HG03108 (cell line): ENCODE results near the gene PPP1R10.

Experiments used
- ATAC-seq: cut with Tn5 transposase; IDR thresholded peaks from one replicate; pipeline ENCODE4 v1.9.1; 2021; ENCODE audit warnings: moderate library complexity; ENCODE audit not compliant: unreplicated experiment

The PPP1R10 gene

GRCh38 chr6:30625511-30625910 is 8.5 kb upstream of the PPP1R10 start:
- ATAC-seq = no peak

DNA sequence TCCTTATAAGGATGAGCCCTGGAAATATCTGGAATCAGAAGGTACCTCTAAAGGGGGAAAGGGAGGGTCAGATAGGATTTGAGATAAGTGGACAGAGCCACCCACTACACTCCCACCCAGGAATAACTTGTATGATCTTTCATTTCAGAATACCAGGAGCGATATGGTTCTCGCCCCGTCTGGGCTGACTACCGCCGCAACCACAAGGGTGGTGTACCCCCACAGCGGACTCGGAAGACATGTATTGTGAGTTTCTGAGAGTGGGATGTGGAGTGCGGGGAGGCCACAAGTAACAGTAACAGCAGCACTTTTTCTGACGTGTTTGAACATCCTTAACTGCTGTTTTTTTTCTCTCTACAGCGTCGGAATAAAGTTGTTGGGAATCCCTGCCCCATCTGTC is 2.5 kb upstream of the PPP1R10 start:
- ATAC-seq = no peak

DNA sequence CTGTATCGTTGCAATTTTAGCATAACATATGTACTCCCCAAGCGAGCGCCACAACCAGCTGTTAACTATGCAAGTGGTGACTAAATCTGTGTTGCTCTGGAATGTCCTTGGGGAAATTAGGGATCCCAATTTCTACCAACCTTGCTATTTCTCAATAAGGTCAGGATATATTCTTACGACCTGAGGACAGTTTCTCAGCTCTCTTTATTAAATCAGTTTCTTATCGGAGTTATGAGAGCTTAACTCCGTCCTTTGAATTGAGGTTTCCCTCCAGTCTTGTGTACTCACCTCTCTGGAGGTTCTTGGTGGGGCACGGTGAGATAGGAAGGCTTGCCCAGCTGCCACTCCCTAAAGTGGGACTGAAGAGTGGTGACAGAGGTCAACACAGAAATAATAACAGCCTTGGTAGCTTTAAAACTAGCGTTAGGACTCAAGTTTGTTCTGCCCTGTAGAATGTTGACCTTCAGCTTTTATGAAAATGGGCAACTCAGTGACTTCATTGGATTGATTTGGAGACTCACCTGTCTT is 1.3 kb upstream of the PPP1R10 start:
- no peak for ATAC-seq

DNA sequence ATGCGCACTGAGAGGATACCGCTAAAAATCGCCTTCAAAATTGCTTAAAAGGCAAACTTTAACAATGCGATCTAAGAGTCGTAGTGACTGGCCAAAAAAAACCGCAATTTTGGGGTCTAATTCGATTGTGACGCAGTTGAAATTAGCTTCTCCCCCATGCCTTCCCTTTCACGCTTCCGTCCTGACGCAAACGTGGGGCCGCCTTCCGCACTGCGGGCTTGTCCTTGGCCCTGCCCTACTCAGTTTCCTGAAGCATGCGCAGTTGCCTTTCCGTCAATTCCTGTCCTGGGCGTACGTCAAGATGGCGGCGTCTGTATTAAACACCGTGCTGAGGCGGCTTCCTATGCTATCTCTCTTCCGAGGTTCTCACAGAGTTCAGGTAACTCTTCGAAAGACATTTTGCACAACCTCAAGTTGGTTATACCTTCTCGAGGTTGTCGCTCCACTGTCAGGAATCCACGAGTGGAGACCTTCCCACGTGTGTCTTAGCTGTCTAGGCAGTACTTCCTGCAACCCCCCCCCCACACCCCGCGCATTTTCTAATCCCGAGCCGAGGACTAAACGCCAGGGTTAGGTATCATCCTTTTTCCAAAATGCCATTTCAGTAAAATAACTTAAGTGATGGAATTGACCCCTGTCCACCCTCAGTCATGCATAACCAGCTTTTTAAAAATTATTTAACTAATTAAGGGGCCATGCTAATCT is 674 bp upstream of the PPP1R10 start, which contains the start of gene MRPS18B:
Gene MRPS18B, plus strand, starts transcription at position 276 of the 705 bp plus-strand sequence. Its CDS starts 26 bp downstream, at position 302.
- peak; percentile 62 for ATAC-seq

DNA sequence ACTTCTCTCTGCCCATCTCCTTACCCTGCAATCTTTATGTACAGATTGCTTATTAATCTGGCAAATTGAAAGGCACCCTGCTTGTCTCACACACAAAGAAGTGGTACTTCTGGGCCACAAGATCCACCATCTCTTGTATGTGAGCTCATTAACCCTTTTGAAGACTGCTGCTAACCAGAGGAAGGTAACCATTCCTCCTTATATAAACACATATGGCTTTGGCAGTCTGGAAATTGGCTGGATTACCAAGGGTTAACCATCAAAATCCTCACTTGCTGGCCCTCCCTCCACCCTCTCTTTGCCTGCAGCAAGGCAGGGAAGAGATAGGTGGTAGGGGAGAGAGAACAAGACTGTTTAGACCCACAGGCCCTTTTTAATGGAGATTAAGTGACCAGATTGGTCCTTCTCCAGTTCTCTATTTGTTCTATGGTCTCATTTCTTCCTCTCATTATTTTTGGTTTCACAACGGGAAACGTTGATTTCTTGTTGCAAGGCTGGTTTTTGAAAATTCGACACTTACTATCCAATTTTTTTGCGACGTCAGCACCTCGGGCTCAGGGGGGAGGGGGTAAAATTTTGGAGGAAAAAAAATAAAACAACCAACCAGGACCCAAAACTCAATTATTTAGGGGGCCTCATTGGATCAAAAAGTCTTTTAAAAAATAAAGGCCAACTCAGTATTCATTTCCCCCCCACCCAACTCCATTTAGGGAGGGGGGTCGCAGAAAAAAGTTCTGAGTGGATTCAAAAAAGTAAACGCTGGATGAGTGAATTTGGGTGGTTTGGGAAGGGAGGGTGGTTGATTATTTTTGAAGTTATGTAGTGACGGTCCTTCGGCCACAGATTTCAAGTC is 859 bp downstream of the PPP1R10 start:
- no peak for ATAC-seq

GRCh38 chr6:30615219-30615957 is 1.7 kb downstream of the PPP1R10 start:
- ATAC-seq = no peak

DNA sequence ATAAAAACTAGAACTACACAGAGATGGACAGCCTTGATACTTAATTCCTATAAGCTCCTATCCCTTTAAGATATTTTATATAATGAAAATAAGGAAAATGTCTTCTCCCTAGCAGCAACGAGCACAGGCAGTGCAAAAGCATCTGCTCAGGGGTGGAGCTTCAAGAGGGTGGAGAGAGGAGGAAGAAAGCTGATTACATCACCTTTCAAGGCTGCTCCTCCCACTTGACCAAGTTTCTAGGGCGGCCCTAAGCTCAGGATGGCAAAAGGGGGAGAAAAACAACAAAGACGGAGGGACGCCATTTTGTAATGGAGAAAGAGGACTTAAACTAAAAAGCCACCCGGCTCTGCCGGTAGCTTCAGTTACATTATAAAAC is 2.2 kb downstream of the PPP1R10 start:
- peak; percentile 49 for ATAC-seq

- no peak for ATAC-seq
Measured at GRCh38 chr6:30614044-30614842, 2.8 kb downstream of the PPP1R10 start.

DNA sequence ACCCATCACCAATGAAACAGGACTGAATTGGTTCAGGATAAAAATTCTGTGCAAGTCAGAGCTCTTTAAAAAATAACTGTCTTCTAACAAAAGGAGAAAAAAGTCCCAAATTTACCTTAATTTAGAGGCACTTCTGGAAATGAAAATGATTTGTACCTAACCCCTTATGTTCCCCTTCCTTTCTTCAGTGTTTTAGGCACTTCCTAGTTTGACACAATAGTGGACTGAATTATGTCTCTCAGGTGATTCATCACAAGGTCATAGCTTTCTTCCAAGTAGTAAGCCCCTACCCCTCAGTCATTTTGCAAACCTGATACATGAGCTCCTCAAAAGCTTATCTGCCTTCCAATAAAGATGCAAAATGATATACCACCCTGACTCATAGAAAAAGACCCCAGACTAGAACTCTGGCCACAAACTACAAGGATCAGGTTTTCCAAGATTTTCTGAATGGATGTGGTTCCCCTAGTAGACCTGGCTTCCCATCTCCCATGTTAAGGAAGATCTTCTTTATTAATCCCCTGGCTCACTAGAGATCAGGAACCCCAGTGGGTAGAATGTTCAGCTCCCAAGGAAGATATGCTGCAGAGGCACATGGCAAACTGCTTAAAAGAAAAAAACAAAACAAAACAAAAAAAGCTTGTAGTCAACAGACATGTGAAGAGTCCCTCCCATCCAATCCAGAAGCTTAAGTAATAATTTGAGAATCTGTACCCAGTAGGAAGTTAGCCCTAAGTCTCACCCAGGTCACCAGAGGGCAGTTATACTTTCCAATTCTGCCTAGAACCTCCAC is 3.6 kb downstream of the PPP1R10 start:
- no peak for ATAC-seq

DNA sequence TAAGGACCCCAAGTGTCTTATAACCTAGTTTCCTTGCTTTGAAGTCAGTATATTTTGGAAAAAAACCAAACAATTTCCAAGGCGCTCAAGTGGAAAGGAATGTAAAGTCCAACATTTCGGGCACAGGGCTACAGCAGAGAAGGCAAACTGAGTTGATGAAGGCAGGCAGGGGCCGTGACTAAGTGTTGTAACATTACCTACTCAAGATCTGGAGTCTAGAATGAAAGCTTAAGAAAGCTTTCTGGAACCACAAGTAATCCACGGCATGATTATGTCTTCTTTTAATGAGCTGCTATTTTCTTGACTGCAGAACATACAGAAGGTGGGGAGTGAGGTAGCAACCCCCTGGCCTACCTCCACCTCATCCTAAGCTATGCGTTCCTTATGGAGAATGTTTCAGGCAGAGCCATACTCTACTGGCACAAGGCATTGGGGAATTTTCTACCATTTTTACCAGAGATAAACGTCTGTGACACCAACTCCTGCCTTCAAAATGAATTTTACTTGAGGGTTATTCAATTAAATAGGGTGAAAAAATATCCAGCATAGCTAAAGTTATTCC is 4.3 kb downstream of the PPP1R10 start:
- ATAC-seq = no peak

DNA sequence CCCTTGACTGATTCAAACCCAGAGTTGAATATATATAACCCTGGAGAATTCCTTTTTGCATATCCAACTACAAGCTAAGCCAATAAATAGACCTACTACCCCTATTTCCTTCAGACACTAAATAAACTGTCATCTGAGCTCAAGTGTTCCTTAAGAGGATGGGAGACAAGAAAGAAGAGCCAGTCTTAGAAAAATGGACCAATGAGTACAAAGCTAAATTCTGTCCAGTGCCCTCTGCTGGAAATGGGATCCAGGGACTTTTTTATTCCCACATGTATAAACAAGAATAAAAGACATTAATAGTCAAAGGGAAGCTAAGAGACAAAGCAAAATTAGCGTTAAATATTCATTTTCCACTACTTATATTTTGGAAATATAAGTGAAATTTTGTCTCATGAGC is 4.8 kb downstream of the PPP1R10 start:
- ATAC-seq = no peak

- ATAC-seq = no peak
Measured at GRCh38 chr6:30611856-30612194, 5.2 kb downstream of the PPP1R10 start.

DNA sequence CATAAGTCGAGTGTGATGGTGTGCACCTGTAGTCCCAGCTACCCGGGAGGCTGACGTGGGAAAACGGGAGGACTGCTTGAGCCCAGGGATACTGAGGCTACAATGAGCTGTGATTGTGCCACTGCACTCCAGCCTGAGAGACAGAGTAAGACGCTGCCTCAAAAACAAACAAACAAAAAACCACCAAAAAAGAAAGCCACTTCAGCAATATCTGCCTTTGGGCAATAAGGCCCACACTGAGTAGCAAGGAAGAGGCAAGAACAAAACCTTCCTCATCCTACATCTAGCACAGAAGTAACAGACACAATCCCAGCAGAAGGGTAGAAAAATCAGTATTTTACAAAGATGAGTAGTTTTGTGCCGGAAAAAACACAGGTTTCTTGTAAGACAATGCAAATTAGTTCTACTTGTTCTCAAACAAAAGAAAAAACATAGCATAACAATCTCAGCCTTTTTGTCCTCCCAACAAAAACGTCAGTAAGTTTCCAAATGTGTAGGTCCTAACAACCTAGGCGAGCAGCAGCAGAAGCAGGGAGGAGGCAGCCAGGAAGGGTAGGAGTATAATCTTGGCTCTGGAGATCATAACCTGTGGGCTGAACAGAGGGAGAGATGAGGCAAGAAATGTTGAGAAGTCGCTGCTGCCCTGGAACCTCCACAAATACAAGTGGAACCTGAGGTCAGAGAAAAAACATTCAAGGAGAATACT is 5.7 kb downstream of the PPP1R10 start:
- no peak for ATAC-seq

DNA sequence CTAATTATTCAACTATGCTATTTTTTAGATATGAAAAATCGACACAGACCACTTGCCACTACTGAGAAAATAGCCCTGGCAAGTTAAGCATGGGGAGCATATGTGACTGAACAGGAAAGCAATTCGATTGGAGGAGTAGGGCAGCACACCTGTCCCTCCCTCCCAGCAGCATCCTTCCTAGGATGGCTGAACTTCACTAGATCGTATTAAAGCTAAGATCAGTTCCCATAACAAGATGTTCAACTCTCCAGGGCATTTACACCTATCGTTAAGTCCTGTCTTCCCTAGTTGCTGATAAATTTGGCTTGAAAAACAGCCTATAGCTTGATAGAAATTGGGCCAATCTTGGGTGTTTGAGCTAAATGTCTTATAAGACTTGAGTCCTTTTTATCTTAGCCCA is 7.0 kb downstream of the PPP1R10 start:
- ATAC-seq = no peak

GRCh38 chr6:30603961-30604360 is 13.1 kb downstream of the PPP1R10 start:
- ATAC-seq = no peak

DNA sequence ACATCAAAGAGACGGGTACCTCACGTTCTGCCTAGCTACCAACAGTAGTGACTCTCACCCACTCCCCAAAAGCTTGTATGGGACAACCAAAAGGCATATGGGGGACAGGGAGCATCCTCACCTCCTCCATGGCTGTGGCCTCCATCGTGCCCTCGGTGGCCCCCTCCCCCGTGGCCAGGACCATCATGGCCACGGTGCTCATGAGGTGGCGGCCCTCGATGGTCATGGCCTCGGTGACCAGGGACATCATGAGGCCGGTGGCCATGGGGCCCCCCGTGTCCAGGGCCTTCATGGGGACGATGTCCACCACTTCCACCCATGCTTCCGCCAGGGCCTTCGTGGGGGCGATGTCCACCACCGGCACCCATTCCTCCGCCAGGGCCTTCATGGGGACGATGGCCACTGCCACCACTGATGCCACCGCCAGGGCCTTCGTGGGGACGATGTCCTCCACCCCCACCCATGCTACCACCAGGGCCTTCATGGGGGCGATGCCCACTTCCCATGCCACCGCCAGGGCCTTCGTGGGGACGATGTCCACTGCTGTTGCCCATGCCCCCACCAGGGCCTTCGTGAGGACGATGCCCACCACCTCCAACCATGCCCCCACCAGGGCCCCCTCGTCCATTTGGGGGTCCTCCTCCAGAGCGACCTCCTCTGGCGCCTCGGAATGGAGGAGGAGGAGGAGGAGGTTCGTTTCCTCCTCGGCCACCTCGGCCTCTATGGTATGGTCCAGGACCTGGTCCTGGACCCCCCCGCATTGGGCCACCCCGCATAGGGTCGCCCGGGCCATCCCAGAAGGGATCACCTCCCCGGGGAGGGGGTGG is 15.0 kb downstream of the PPP1R10 start:
- no peak for ATAC-seq

DNA sequence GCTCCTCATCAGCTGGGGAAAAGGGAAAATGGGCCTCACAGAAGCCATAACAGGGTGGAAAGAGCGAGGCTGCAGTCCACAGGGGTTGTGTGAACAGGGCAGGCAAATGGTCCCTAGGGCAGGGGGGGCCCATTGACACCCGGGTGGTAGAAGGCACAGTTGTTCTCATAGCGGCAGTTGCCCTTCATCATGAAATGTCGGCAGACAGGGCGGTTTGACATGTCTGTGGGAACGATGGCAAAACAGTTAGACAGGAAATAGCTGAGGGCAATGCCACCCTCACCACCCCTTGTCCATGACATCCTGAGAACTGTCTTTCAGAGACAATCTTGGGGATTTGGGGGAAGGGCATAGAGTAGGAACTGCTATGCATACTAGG is 15.6 kb downstream of the PPP1R10 start:
- ATAC-seq = no peak

DNA sequence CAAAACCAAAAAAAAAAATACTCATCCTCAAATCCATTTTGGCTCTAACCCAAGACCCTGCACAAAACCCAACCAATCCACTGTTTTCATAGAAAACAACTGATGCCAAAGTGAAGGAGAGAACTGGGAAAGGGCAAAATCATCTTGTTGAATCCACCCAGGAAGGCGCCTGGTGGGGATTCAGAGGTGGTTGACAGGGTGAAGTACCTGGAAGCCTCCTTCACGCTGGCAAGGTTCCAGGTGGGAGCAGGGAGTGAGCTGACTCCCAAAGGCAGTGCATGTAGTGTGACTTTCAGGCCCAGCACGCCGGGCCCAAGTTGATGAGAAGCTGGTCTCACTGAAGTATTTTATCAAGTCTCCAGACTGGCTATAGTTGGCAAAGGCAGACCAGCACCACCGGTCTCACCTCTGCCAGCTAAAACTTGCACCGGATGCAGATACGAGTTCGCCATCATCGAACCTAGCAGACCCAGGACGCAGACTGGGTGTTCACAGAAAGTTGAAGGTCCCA is 16.5 kb downstream of the PPP1R10 start:
- no peak for ATAC-seq
